HEK293T (cell line): ENCODE data around the gene SNCG.

Experiments
- CTCF ChIA-PET: fragments of 350-600 bp; formaldehyde crosslinking; extraction: SDS; loops from one replicate; lab custom pipeline; 2021; ENCODE audit warnings: antibody characterized with exemption, inconsistent platforms; lab: Yijun Ruan, JAX
- POLR2A ChIA-PET: fragments of 350-600 bp; formaldehyde crosslinking; extraction: SDS; loops from one replicate; lab custom pipeline; 2020; ENCODE audit warnings: antibody characterized with exemption, inconsistent platforms; lab: Yijun Ruan, JAX
- DNase-seq: peaks from one replicate; pipeline ENCODE4 v3.0.0; 2012; ENCODE audit warnings: mixed read lengths; ENCODE audit errors: extremely low spot score
- ARNT ChIP-seq: fragments of 450-650 bp; IDR thresholded peaks from 2 replicates; pipeline ENCODE4 v1.6.1; 2017; ENCODE audit warnings: mild to moderate bottlenecking
- BHLHE40 ChIP-seq: fragments of 450-650 bp; IDR thresholded peaks from 2 replicates; pipeline ENCODE4 v1.6.1; 2016; ENCODE audit warnings: mild to moderate bottlenecking, moderate library complexity, borderline replicate concordance
- CTBP1 ChIP-seq: fragments of 450-650 bp; IDR thresholded peaks from 2 replicates; pipeline ENCODE4 v1.6.1; 2016; ENCODE audit warnings: borderline replicate concordance
- ELF4 ChIP-seq: fragments of 450-650 bp; IDR thresholded peaks from 2 replicates; pipeline ENCODE4 v1.6.1; 2017; ENCODE audit warnings: antibody characterized with exemption
- FOXA1 ChIP-seq: fragments of 450-650 bp; IDR thresholded peaks from 2 replicates; pipeline ENCODE4 v1.6.1; 2016; ENCODE audit warnings: mild to moderate bottlenecking
- FOXK2 ChIP-seq: fragments of 450-650 bp; IDR thresholded peaks from 2 replicates; pipeline ENCODE4 v1.6.1; 2016; ENCODE audit warnings: mild to moderate bottlenecking
- FOXM1 ChIP-seq: fragments of 450-650 bp; IDR thresholded peaks from 2 replicates; pipeline ENCODE4 v1.6.1; 2017; ENCODE audit warnings: mild to moderate bottlenecking, borderline replicate concordance
- HDGF ChIP-seq: fragments of 450-650 bp; IDR thresholded peaks from 2 replicates; pipeline ENCODE4 v1.6.1; 2017; ENCODE audit warnings: antibody characterized with exemption, borderline replicate concordance
- L3MBTL2 ChIP-seq: fragments of 450-650 bp; conservative IDR thresholded peaks from 2 replicates; pipeline ENCODE4 v1.6.1; 2016; ENCODE audit warnings: mild to moderate bottlenecking
- LEF1 ChIP-seq: fragments of 450-650 bp; IDR thresholded peaks from 2 replicates; pipeline ENCODE4 v1.6.1; 2017; ENCODE audit warnings: mild to moderate bottlenecking, borderline replicate concordance
- NFRKB ChIP-seq: fragments of 450-650 bp; IDR thresholded peaks from 2 replicates; pipeline ENCODE4 v1.6.1; 2016; ENCODE audit warnings: mild to moderate bottlenecking, moderate library complexity
- SP1 ChIP-seq: fragments of 450-650 bp; IDR thresholded peaks from 2 replicates; pipeline ENCODE4 v1.6.1; 2017
- SUZ12 ChIP-seq: fragments of 450-650 bp; IDR thresholded peaks from 2 replicates; pipeline ENCODE4 v1.6.1; 2016; ENCODE audit warnings: mild to moderate bottlenecking
- TARDBP ChIP-seq: fragments of 450-650 bp; IDR thresholded peaks from 2 replicates; pipeline ENCODE4 v1.6.1; 2016
- ZNF384 ChIP-seq: fragments of 450-650 bp; IDR thresholded peaks from 2 replicates; pipeline ENCODE4 v1.6.1; 2016
- TF ChIP-seq, protein P1 (sequence below): fragments of 450-650 bp; IDR thresholded peaks from 2 replicates; pipeline ENCODE4 v1.6.1; 2016

Gene SNCG

GRCh38 chr10:86956848-86957448 lies 1.5 kb upstream of the SNCG start:
- POLR2A ChIA-PET, result interaction anchor here (0.8 kb wide), 1 partner anchor 10 kb away, joined by 3 read pairs; no protein-coding TSS in a partner anchor
- no peak for DNase-seq
- TF ChIP-seq FOXA1 (no peak), NFRKB (no peak), FOXM1 (no peak), FOXK2 (no peak), ARNT (no peak), HDGF (no peak), L3MBTL2 (no peak), SUZ12 (no peak)
- TF ChIP-seq, protein P1, sequence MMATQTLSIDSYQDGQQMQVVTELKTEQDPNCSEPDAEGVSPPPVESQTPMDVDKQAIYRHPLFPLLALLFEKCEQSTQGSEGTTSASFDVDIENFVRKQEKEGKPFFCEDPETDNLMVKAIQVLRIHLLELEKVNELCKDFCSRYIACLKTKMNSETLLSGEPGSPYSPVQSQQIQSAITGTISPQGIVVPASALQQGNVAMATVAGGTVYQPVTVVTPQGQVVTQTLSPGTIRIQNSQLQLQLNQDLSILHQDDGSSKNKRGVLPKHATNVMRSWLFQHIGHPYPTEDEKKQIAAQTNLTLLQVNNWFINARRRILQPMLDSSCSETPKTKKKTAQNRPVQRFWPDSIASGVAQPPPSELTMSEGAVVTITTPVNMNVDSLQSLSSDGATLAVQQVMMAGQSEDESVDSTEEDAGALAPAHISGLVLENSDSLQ, result no peak
- CTCF ChIA-PET, result no interaction called here

GRCh38 chr10:86957471-86958115 lies 806 bp upstream of the SNCG start, which contains the start of gene MMRN2:
Gene MMRN2 (minus strand): TSS chr10:86957615. CDS start chr10:86957541, 74 bp downstream.
- TF ChIP-seq LEF1 (no peak), FOXA1 (no peak), NFRKB (no peak), L3MBTL2 (no peak), CTBP1 (no peak), SP1 (no peak), SUZ12 (no peak), ELF4 (no peak), BHLHE40 (no peak), FOXM1 (no peak), FOXK2 (no peak), ZNF384 (no peak), HDGF (no peak), TARDBP (no peak), ARNT (no peak)
- TF ChIP-seq, protein P1, result no peak
- ChIA-PET CTCF (interaction anchor here (0.9 kb wide), 1 partner anchor 11 kb away, joined by 3 read pairs; no protein-coding TSS in a partner anchor), POLR2A (interaction anchor here (0.8 kb wide), 1 partner anchor 9 kb away, joined by 3 read pairs; no protein-coding TSS in a partner anchor)
- DNase-seq, result no peak

DNA sequence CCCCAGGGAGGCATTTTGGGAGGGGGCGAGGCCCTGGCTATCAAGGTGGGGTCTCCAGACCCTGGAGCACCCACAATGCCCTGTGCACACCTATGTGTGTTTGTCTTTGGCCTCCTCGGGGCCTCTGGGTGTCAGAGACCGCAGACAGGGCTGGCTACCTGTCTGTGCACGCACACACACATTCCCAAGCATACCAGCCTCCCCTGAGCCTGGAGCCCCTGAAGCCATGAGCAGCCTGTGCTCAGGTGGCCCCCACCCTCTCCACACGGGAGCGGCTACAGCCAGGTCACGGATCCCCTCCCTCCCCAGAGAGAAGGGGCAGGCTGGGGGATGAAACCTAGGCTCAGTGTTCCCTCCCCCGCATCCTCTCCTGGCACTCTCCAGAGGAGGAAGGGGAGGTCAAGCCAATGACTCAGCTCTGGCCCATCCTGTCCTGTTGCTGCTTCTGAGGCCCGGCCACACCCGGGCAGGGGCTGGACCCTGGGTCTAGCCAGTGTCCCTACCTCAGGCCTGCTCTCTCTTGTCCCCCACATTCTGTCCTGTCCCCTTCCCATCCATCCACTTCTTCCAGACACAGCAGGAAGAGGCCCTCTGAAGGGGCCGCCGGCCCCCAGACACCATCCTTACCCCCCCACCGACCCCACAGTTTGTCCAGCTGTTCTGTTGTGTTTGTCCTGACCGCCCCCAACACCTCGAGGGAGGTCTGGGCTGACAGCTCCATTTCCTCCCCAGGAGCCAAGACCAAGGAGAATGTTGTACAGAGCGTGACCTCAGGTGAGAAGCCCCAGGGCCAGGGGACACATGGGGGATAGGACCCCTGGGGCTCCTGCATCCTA lies 720 bp downstream of the SNCG start:
- TF ChIP-seq SUZ12 (no peak), FOXK2 (no peak), FOXM1 (no peak), CTBP1 (no peak), NFRKB (no peak), FOXA1 (no peak), ZNF384 (no peak), ELF4 (no peak), LEF1 (no peak), HDGF (no peak), BHLHE40 (no peak), L3MBTL2 (no peak), ARNT (no peak), TARDBP (no peak), SP1 (no peak)
- TF ChIP-seq, protein P1, result no peak
- ChIA-PET POLR2A (no interaction called here), CTCF (interaction anchor here (0.9 to 1.3 kb wide), 2 partner anchors 12 to 19 kb away, joined by 3 to 4 read pairs; no protein-coding TSS in a partner anchor)
- no peak for DNase-seq

GRCh38 chr10:86959737-86960002 lies 1.3 kb downstream of the SNCG start:
- DNase-seq, result no peak
- ChIA-PET POLR2A (no interaction called here), CTCF (no interaction called here)
- no peak for TF ChIP-seq ZNF384
- TF ChIP-seq, protein P1, result no peak
- TF ChIP-seq FOXA1, result no peak
- no peak for TF ChIP-seq FOXK2
- TF ChIP-seq SUZ12, result no peak
- TF ChIP-seq FOXM1, result no peak
- no peak for TF ChIP-seq ELF4
- no peak for TF ChIP-seq NFRKB
- no peak for TF ChIP-seq SP1
- TF ChIP-seq L3MBTL2, result no peak
